A673 (cell line): ENCODE data around the gene TMEM18. TPM values are rescaled to one million over a fixed set of nuclear protein-coding genes. Genes with fewer than 3 reads are reported as not detected.

Experiments
- BruUV-seq: library from RNA; stranded (reverse); fragments of 400-500 nt; replicated peaks from 2 replicates; lab custom pipeline; 2021; lab: Mats Ljungman, UMichigan
- CTCF ChIA-PET: fragments of 300-600 bp; sonication (Branson Sonifier 250); formaldehyde crosslinking; loops from one replicate; lab custom pipeline; 2022; ENCODE audit warnings: antibody characterized with exemption; lab: Charles Lee
- POLR2A ChIA-PET: fragments of 300-600 bp; sonication (Branson Sonifier 250); formaldehyde crosslinking; loops from one replicate; lab custom pipeline; 2022; ENCODE audit warnings: antibody characterized with exemption; ENCODE audit not compliant: low non-redundant PET; lab: Charles Lee
- DNase-seq: peaks from one replicate; pipeline ENCODE4 v3.0.0-alpha.2; 2015; ENCODE audit warnings: low spot score
- H3K27ac ChIP-seq: fragments of 200-600 bp; sonication (generic); 2 replicates; pipeline ENCODE4 v1.5.1; 2016; ENCODE audit warnings: mixed run types, low read depth, mild to moderate bottlenecking, mixed read lengths, antibody characterized with exemption, low read length; ENCODE audit not compliant: poor library complexity, severe bottlenecking
- H3K27me3 ChIP-seq: fragments of 200-600 bp; sonication (generic); replicated peaks from 2 replicates; pipeline ENCODE4 v1.6.1; 2017; ENCODE audit warnings: mixed run types, low read depth, mild to moderate bottlenecking, mixed read lengths, antibody characterized with exemption, low read length; ENCODE audit not compliant: insufficient read depth, poor library complexity
- H3K36me3 ChIP-seq: fragments of 200-600 bp; sonication (generic); 2 replicates; pipeline ENCODE4 v1.6.1; 2016; ENCODE audit warnings: mixed run types, mild to moderate bottlenecking, mixed read lengths, antibody characterized with exemption, low read length; ENCODE audit not compliant: insufficient read depth, poor library complexity, severe bottlenecking
- H3K4me1 ChIP-seq: fragments of 200-600 bp; sonication (generic); 2 replicates; pipeline ENCODE4 v1.6.1; 2017; ENCODE audit warnings: mixed run types, mild to moderate bottlenecking, mixed read lengths, antibody characterized with exemption, low read length; ENCODE audit not compliant: insufficient read depth, poor library complexity, severe bottlenecking
- H3K4me3 ChIP-seq: fragments of 200-600 bp; sonication (generic); 2 replicates; pipeline ENCODE4 v1.5.1; 2016; ENCODE audit warnings: low read depth, mixed run types, mild to moderate bottlenecking, mixed read lengths, low read length; ENCODE audit not compliant: poor library complexity, severe bottlenecking
- H3K9me3 ChIP-seq: fragments of 200-600 bp; sonication (generic); 2 replicates; pipeline ENCODE4 v1.6.1; 2016; ENCODE audit warnings: mixed run types, low read depth, mild to moderate bottlenecking, mixed read lengths, antibody characterized with exemption, low read length; ENCODE audit not compliant: poor library complexity, severe bottlenecking
- CTCF ChIP-seq: fragments of 300-800, 200-600 bp; sonication (generic); conservative IDR thresholded peaks from 2 replicates; pipeline ENCODE4 v1.5.1; 2017; ENCODE audit warnings: low read depth, mild to moderate bottlenecking, antibody characterized with exemption, low read length, moderate library complexity, mixed read lengths
- EZH2 ChIP-seq: fragments of 200-600 bp; sonication (generic); IDR thresholded peaks from 2 replicates; pipeline ENCODE4 v1.6.1; 2017; ENCODE audit warnings: borderline replicate concordance, low read depth, mild to moderate bottlenecking, mixed read lengths, antibody characterized with exemption, low read length; ENCODE audit not compliant: poor library complexity, severe bottlenecking
- intact Hi-C: fragments of 100-400 bp; cut with micrococcal nuclease; formaldehyde crosslinking; loops from one replicate; pipeline ENCODE4 v1.10.0; 2022; ENCODE audit not compliant: unreplicated experiment
- total RNA-seq: library from RNA; stranded (reverse); gene quantifications from 2 replicates; pipeline ENCODE4 v1.2.3, GENCODE V29; 2021

Gene TMEM18
- total RNA-seq, 1 experiment from 2014 or later, result 29.0 TPM

GRCh38 chr2:719191-719590, 42.0 kb upstream of the TMEM18 start:
- Histone ChIP-seq H3K4me3 (no peak overlapping the region), H3K36me3 (no peaks in the 10 kb centered on the region), H3K27me3 (no peaks in the 10 kb centered on the region), H3K27ac (no peak overlapping the region), H3K4me1 (no peaks in the 10 kb centered on the region), H3K9me3 (no peaks in the 10 kb centered on the region)
- ChIA-PET POLR2A (no interaction called here), CTCF (no interaction called here)
- intact Hi-C loops, result no loop called here
- no peak for TF ChIP-seq EZH2
- TF ChIP-seq CTCF, result no peak
- no TSS peak for BruUV-seq
- DNase-seq, result no peak

GRCh38 chr2:717661-718060, 40.5 kb upstream of the TMEM18 start:
- no peak overlapping the region for H3K27ac ChIP-seq
- H3K4me3 ChIP-seq, result no peak overlapping the region
- BruUV-seq, result no TSS peak
- no peaks in the 10 kb centered on the region for H3K4me1 ChIP-seq
- CTCF ChIA-PET, result no interaction called here
- no peaks in the 10 kb centered on the region for H3K9me3 ChIP-seq
- DNase-seq, result no peak
- no peaks in the 10 kb centered on the region for H3K27me3 ChIP-seq
- no peaks in the 10 kb centered on the region for H3K36me3 ChIP-seq
- TF ChIP-seq CTCF (no peak), EZH2 (no peak)
- POLR2A ChIA-PET, result no interaction called here
- intact Hi-C loops, result loop anchor here (2.0 kb wide), 1 partner anchor 829 kb away; no protein-coding TSS in a partner anchor

- TF ChIP-seq EZH2 (no peak), CTCF (peak; percentile 59)
- H3K4me3 ChIP-seq, result no peak overlapping the region
- no TSS peak for BruUV-seq
- H3K36me3 ChIP-seq, result no peaks in the 10 kb centered on the region
- CTCF ChIA-PET, result interaction anchor here (0.5 to 1.1 kb wide), 4 partner anchors 13 to 424 kb away, joined by 3 to 8 read pairs (median 4); no protein-coding TSS in a partner anchor
- H3K9me3 ChIP-seq, result no peaks in the 10 kb centered on the region
- no peaks in the 10 kb centered on the region for H3K4me1 ChIP-seq
- intact Hi-C loops, result loop anchor here (2.0 kb wide), 1 partner anchor 831 kb away; no protein-coding TSS in a partner anchor
- no peaks in the 10 kb centered on the region for H3K27me3 ChIP-seq
- no peak overlapping the region for H3K27ac ChIP-seq
- POLR2A ChIA-PET, result interaction anchor here (0.5 kb wide), 1 partner anchor 132 kb away, joined by 3 read pairs; no protein-coding TSS in a partner anchor
- DNase-seq, result peak; percentile 19
These were observed 38.8 kb upstream of the TMEM18 start for GRCh38 chr2:715854-716560.
